Measurements from ENCODE around the gene TACR1.

TACR1 gene

DNA sequence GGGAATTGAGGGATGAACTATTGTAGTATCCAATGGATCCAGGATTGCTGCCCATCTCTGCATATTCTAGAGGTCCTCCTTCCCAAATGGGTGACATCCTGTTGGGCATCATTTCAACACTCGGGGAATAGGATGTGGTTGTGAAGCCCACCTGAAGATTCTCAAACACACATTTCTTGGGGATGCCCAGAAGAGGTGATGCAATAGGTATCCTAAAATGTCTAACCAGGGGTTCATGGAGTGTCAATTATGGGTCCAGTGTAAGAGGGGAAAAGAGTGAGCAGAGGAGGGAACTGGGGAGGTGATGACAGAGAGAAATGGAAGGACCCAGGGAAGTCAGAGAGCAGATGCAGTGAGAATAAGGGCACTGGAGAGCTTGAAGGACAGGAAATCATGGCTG is 188.7 kb downstream of the TACR1 start:
- DNase-seq: no peak

GRCh38 chr2:75007819-75008218 is 191.5 kb downstream of the TACR1 start:
- no peak for DNase-seq

- no peak for DNase-seq
Measured at GRCh38 chr2:75007061-75007460, 192.3 kb downstream of the TACR1 start.

GRCh38 chr2:75006041-75006440 is 193.3 kb downstream of the TACR1 start:
- no peak for DNase-seq

- DNase-seq: no peak
Measured at GRCh38 chr2:75003773-75004172, 195.5 kb downstream of the TACR1 start.

- no peak for DNase-seq
Measured at GRCh38 chr2:75003276-75003675, 196.0 kb downstream of the TACR1 start.

DNA sequence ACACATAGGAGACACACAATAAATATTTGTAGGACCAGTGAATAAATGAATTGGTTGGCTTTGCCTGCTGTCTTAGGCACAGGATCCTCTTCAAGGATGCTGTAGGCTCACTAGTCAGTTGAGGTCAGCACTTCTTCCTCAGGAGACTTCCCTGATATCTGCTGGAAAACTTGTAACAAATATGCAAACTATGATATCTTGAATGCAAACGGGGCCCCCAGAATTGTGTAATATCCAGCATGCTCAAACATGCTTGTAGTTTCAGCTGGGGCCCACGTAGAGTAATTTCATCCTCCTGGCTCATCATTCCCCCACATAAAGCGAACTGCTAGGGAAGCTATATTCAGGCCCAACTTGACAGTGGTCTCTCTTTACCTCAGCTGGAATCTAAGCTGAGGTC is 197.3 kb downstream of the TACR1 start:
- no peak for DNase-seq

DNA sequence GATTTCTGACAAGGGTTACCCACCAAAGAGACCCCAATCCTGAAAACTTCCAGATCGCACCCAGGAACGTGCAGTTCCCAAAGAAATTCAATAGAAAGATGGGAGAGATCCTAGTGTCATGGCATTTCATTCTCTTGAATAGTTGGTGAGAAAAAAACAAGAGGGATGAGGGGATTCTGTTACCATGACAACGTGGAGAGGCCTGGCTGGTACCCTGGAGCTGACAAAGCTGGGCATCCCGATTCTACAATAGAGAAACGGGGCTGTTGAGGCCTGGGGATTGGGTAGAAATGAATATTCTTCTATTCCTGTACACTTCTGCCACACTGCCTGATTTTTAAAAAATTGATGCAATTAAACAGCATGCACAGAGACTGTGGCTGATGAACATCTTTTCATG is 199.9 kb downstream of the TACR1 start:
- DNase-seq: no peak

Measured in islet precursor cell (in vitro differentiated cells).